Osteoblast (primary cell): ENCODE results near the gene IFIT1B. TPM values are rescaled to one million over a fixed set of nuclear protein-coding genes. Genes with fewer than 3 reads are reported as not detected.
A peak's percentile ranks its signal among the peaks of the same experiment; 100 is the strongest.

Source experiments
- DNase-seq: peaks from one replicate; pipeline ENCODE4 v3.0.0; 2011; ENCODE audit warnings: low spot score, mixed read lengths; ENCODE audit not compliant: insufficient read length; ENCODE audit errors: missing footprints
- H2AFZ ChIP-seq: 2 replicates; pipeline ENCODE4 v1.6.0; 2011; ENCODE audit warnings: mild to moderate bottlenecking, low read length
- H3K27ac ChIP-seq: 2 replicates; pipeline ENCODE4 v1.5.1; 2011; ENCODE audit warnings: mild to moderate bottlenecking, low read depth, low read length, moderate library complexity
- H3K27me3 ChIP-seq: 2 replicates; pipeline ENCODE4 v1.6.0; 2012; ENCODE audit warnings: mild to moderate bottlenecking, control low read depth, inconsistent platforms, low read length, moderate library complexity; ENCODE audit not compliant: insufficient read depth
- H3K36me3 ChIP-seq: 2 replicates; pipeline ENCODE4 v1.5.1; 2011; ENCODE audit warnings: mild to moderate bottlenecking, low read length, control low read depth, moderate library complexity; ENCODE audit not compliant: insufficient read depth
- H3K4me1 ChIP-seq: 2 replicates; pipeline ENCODE4 v1.5.1; 2011; ENCODE audit warnings: mild to moderate bottlenecking, low read length, control low read depth, moderate library complexity; ENCODE audit not compliant: insufficient read depth
- H3K4me2 ChIP-seq: 2 replicates; pipeline ENCODE4 v1.6.0; 2011; ENCODE audit warnings: mild to moderate bottlenecking, low read length; ENCODE audit not compliant: insufficient read depth
- H3K4me3 ChIP-seq: fragments of 200-600 bp; sonication (generic); 3 replicates; pipeline ENCODE4 v1.5.1; 2012; ENCODE audit warnings: mild to moderate bottlenecking, low read length, inconsistent platforms; ENCODE audit not compliant: insufficient read depth
- H3K79me2 ChIP-seq: 2 replicates; pipeline ENCODE4 v1.6.0; 2012; ENCODE audit warnings: mild to moderate bottlenecking, low read length, control low read depth, inconsistent platforms; ENCODE audit not compliant: insufficient read depth
- H3K9me3 ChIP-seq: 2 replicates; pipeline ENCODE4 v1.5.1; 2011; ENCODE audit warnings: low read depth, low read length, control low read depth
- H4K20me1 ChIP-seq: 2 replicates; pipeline ENCODE4 v1.6.0; 2012; ENCODE audit warnings: mild to moderate bottlenecking, low read length, control low read depth; ENCODE audit not compliant: insufficient read depth
- CTCF ChIP-seq: IDR thresholded peaks from 2 replicates; pipeline ENCODE4 v1.5.1; 2011; ENCODE audit warnings: mild to moderate bottlenecking, low read depth, low read length, moderate library complexity; ENCODE audit errors: extremely low read depth
- total RNA-seq: library from RNA; depleted of rRNA; stranded (reverse); fragments of >200 nt; gene quantifications from 2 replicates; pipeline ENCODE4 v1.2.3, GENCODE V29; 2012

Gene IFIT1B
- total RNA-seq, 1 donor = not detected

GRCh38 chr10:89357096-89357495 lies 20.8 kb upstream of the IFIT1B start:
- Histone ChIP-seq H3K27me3 (no peaks in the 10 kb centered on the region), H3K27ac (peak overlapping the region; percentile 4), H3K36me3 (no peaks in the 10 kb centered on the region), H3K79me2 (no peaks in the 10 kb centered on the region), H3K4me1 (peaks cover 37% of the 10 kb centered on the region), H2AFZ (peak overlapping the region; percentile 0), H3K4me2 (no peak overlapping the region), H3K9me3 (no peaks in the 10 kb centered on the region), H3K4me3 (no peak overlapping the region), H4K20me1 (no peaks in the 10 kb centered on the region)
- DNase-seq = no peak
- TF ChIP-seq CTCF = no peak

DNA sequence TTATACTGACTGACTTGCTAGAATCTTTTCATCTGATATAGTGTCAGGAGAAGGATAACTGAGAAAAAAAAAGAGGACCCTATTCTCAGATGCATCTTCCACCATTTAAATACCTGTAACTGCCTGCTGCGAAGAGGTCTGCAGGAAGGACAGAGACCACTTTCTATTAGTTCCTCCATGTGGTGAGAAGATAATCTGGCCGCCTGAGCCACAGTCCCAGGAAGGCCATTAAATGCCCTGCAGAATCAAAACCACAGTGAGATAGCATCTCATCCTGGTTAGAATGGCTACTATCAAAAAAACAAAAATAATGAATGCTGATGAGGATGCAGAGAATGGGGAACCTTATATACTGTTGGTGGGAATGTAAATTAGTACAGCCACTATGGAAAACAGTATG lies 19.9 kb upstream of the IFIT1B start:
- H3K27me3 ChIP-seq = no peaks in the 10 kb centered on the region
- no peak overlapping the region for H3K4me3 ChIP-seq
- no peak overlapping the region for H2AFZ ChIP-seq
- no peak overlapping the region for H3K4me2 ChIP-seq
- H3K36me3 ChIP-seq = no peaks in the 10 kb centered on the region
- no peak overlapping the region for H3K27ac ChIP-seq
- TF ChIP-seq CTCF = no peak
- H4K20me1 ChIP-seq = no peaks in the 10 kb centered on the region
- H3K79me2 ChIP-seq = no peaks in the 10 kb centered on the region
- no peak for DNase-seq
- peaks cover 29% of the 10 kb centered on the region for H3K4me1 ChIP-seq
- H3K9me3 ChIP-seq = no peaks in the 10 kb centered on the region

DNA sequence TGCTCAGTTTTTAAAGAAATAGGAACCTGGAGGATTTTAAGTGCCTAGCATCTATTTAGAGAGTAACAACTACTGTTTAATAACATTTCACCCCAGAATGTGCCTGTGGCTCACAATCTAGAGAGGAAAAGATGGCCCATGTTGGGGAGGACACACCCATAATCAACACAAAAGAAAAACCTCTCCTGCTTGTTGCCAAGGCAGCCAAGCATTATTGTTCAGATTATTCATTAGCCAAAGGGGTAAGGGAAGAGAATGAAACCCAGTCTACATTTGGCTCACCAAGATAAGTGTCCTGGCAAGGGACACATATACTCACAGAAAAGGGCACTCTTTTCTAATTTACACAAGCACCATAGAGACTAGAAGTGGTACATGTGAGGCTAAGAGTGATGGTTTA lies 17.7 kb upstream of the IFIT1B start:
- no peaks in the 10 kb centered on the region for H3K79me2 ChIP-seq
- H4K20me1 ChIP-seq = no peaks in the 10 kb centered on the region
- TF ChIP-seq CTCF = no peak
- no peaks in the 10 kb centered on the region for H3K9me3 ChIP-seq
- no peak for DNase-seq
- H2AFZ ChIP-seq = no peak overlapping the region
- no peak overlapping the region for H3K4me2 ChIP-seq
- no peaks in the 10 kb centered on the region for H3K36me3 ChIP-seq
- H3K4me1 ChIP-seq = peaks cover 20% of the 10 kb centered on the region
- H3K27me3 ChIP-seq = no peaks in the 10 kb centered on the region
- H3K4me3 ChIP-seq = no peak overlapping the region
- H3K27ac ChIP-seq = no peak overlapping the region

DNA sequence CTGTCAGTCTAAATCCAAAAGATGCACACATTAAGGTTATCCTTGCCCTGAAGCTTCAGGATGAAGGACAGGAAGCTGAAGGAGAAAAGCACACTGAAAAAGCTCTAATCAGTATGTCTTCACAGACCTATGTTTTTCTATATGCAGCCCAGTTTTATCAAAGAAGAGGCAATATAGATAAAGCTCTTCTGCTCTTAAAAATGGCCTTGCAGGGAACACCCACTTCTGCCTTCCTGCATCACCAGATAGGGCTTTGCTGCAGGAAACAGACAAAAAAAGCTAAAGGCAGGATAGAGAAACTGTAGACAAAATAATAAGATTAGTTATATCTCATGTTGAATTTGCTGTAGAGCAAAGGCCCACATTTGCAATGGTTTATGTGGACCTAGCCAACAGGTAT lies 14.9 kb upstream of the IFIT1B start:
- no peak for DNase-seq
- Histone ChIP-seq H3K9me3 (no peaks in the 10 kb centered on the region), H3K4me2 (no peak overlapping the region), H2AFZ (no peak overlapping the region), H3K4me1 (peaks cover 1% of the 10 kb centered on the region), H3K79me2 (no peaks in the 10 kb centered on the region), H3K36me3 (no peaks in the 10 kb centered on the region), H3K27ac (no peak overlapping the region), H3K27me3 (no peaks in the 10 kb centered on the region), H3K4me3 (no peak overlapping the region), H4K20me1 (no peaks in the 10 kb centered on the region)
- TF ChIP-seq CTCF = no peak
